Kidney glomerular epithelial cell (primary cell): ENCODE results near the gene AJAP1.

ENCODE experiments used
- DNase-seq: peaks from one replicate; lab custom pipeline; 2025; lab: John Stamatoyannopoulos, UW

Gene AJAP1

GRCh38 chr1:4734219-4734618, 79.8 kb downstream of the AJAP1 start:
- no peak for DNase-seq

- no peak for DNase-seq
These were observed 80.4 kb downstream of the AJAP1 start for GRCh38 chr1:4734791-4735190.

GRCh38 chr1:4736254-4736653, 81.8 kb downstream of the AJAP1 start:
- DNase-seq: no peak

GRCh38 chr1:4741876-4742423, 87.5 kb downstream of the AJAP1 start:
- DNase-seq: no peak

GRCh38 chr1:4743978-4744750, 89.8 kb downstream of the AJAP1 start:
- DNase-seq: no peak

GRCh38 chr1:4745560-4745959, 91.2 kb downstream of the AJAP1 start:
- no peak for DNase-seq

GRCh38 chr1:4749406-4749805, 95.0 kb downstream of the AJAP1 start:
- no peak for DNase-seq

GRCh38 chr1:4750177-4750576, 95.8 kb downstream of the AJAP1 start:
- no peak for DNase-seq

GRCh38 chr1:4752059-4752458, 97.7 kb downstream of the AJAP1 start:
- DNase-seq: no peak

GRCh38 chr1:4754816-4755215, 100.4 kb downstream of the AJAP1 start:
- no peak for DNase-seq

GRCh38 chr1:4755301-4755845, 101.0 kb downstream of the AJAP1 start:
- no peak for DNase-seq

- no peak for DNase-seq
These were observed 101.6 kb downstream of the AJAP1 start for GRCh38 chr1:4755864-4756504.

- no peak for DNase-seq
These were observed 102.6 kb downstream of the AJAP1 start for GRCh38 chr1:4756851-4757580.

- no peak for DNase-seq
These were observed 105.3 kb downstream of the AJAP1 start for GRCh38 chr1:4759671-4760070.

- DNase-seq: no peak
These were observed 105.7 kb downstream of the AJAP1 start for GRCh38 chr1:4760088-4760487.

GRCh38 chr1:4761324-4761723, 106.9 kb downstream of the AJAP1 start:
- DNase-seq: no peak

GRCh38 chr1:4762146-4762545, 107.7 kb downstream of the AJAP1 start:
- DNase-seq: no peak

- no peak for DNase-seq
These were observed 112.9 kb downstream of the AJAP1 start for GRCh38 chr1:4767308-4767707.

GRCh38 chr1:4768553-4768952, 114.1 kb downstream of the AJAP1 start:
- DNase-seq: no peak

GRCh38 chr1:4769516-4770280, 115.3 kb downstream of the AJAP1 start:
- no peak for DNase-seq

GRCh38 chr1:4770713-4771112, 116.3 kb downstream of the AJAP1 start:
- no peak for DNase-seq

- no peak for DNase-seq
These were observed 116.9 kb downstream of the AJAP1 start for GRCh38 chr1:4771267-4771666.
